ENCODE results near the gene SKI.

DNA sequence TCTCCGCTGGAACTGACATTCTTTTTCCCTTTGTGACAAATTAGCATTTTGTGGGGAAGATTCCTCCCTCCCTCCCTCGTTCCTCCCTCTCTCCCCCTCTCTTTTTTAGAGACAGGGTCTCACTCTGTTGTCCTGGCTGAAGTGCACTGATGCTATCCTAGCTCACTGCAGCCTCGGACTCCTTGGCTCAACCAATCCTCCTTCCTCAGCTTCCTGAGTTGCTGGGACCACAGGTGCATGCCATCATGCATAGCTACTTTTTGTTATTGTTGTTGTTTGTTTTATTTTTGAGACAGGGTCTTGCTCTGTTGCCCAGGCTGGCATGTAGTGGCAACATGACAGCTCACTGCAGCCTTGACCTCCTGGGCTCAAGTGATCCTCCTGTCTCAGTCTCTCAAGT, 6.8 kb upstream of the SKI start:
- TF ChIP-seq ATF3 (IDR thresholded peaks at IDR 0.05) (no peak), ATF3 (CRISPR knock-in tag; conservative IDR thresholded peaks at IDR 0.05) (no peak), EP300 (IDR thresholded peaks at IDR 0.05; ENCODE audit: low read length) (no peak), SIX5 (IDR thresholded peaks at IDR 0.05; ENCODE audit: borderline replicate concordance in 1 of 2, insufficient read depth in 1 of 2, low read depth in 1 of 2, low read length in 2 of 2) (no peak), HNRNPH1 (optimal IDR thresholded peaks at IDR 0.05; ENCODE audit: low read depth, low read length) (no peak), PCBP2 (IDR thresholded peaks at IDR 0.05; ENCODE audit: low read depth, low read length, poor library complexity, severe bottlenecking) (no peak), PATZ1 (CRISPR knock-in tag; IDR thresholded peaks at IDR 0.05; ENCODE audit: borderline replicate concordance) (no peak), HMG20A (CRISPR knock-in tag; conservative IDR thresholded peaks at IDR 0.05) (no peak), ZNF232 (CRISPR knock-in tag; IDR thresholded peaks at IDR 0.05) (no peak), HBP1 (CRISPR knock-in tag; IDR thresholded peaks at IDR 0.05) (no peak), CSDE1 (IDR thresholded peaks at IDR 0.05) (no peak), ZNF165 (CRISPR knock-in tag; IDR thresholded peaks at IDR 0.05; ENCODE audit: borderline replicate concordance) (no peak), ZFP30 (CRISPR knock-in tag; IDR thresholded peaks at IDR 0.05; ENCODE audit: borderline replicate concordance) (no peak)
- TF ChIP-seq, protein P1, sequence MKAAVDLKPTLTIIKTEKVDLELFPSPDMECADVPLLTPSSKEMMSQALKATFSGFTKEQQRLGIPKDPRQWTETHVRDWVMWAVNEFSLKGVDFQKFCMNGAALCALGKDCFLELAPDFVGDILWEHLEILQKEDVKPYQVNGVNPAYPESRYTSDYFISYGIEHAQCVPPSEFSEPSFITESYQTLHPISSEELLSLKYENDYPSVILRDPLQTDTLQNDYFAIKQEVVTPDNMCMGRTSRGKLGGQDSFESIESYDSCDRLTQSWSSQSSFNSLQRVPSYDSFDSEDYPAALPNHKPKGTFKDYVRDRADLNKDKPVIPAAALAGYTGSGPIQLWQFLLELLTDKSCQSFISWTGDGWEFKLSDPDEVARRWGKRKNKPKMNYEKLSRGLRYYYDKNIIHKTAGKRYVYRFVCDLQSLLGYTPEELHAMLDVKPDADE (conservative IDR thresholded peaks at IDR 0.05; ENCODE audit: control insufficient read depth, low read depth, low read length), result no peak
- TF ChIP-seq, protein P2, sequence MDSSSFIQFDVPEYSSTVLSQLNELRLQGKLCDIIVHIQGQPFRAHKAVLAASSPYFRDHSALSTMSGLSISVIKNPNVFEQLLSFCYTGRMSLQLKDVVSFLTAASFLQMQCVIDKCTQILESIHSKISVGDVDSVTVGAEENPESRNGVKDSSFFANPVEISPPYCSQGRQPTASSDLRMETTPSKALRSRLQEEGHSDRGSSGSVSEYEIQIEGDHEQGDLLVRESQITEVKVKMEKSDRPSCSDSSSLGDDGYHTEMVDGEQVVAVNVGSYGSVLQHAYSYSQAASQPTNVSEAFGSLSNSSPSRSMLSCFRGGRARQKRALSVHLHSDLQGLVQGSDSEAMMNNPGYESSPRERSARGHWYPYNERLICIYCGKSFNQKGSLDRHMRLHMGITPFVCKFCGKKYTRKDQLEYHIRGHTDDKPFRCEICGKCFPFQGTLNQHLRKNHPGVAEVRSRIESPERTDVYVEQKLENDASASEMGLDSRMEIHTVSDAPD (CRISPR knock-in tag; IDR thresholded peaks at IDR 0.05), result no peak

Measured in K562 (cell line).